Retina (tissue), 1 donor: ENCODE results near the gene STH.

Experiments
- DNase-seq: peaks from one replicate; pipeline ENCODE4 v3.0.0-alpha.2; 2016

STH gene

DNA sequence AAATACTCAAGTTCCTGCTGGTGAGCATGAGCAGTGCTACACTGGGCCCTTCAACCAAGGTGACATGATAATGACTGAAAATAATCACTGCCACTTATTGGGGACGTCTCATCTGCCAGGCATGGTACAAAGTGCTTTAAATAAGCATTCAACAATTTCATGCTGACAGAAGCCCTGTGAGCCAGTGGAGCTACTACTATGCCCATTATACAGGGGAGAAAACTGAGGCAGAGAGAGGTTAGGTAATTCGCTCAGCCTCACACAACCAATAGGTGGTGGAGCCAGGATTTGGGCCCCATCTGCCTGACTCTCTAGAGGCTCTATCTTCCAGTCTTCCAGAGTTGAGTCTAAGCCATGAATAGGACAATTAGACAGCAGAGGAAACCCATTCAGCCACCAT is 30.3 kb upstream of the STH start:
- no peak for DNase-seq

DNA sequence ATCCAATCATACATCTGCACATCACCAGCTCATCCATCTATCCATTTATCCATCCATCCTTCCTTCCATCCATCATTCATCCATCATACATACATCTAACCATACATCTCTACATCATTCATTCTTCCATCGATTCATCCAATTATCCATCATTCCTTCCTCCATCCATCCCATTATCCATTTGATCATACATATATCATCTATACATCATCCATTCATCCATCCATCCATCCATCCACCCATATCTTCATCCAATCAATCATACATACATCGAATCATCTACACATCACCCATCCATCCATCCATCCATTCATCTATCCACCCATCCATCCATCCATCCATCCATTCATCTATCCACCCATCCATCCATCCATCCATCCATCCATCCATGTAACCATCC is 29.3 kb upstream of the STH start:
- DNase-seq, result no peak

DNA sequence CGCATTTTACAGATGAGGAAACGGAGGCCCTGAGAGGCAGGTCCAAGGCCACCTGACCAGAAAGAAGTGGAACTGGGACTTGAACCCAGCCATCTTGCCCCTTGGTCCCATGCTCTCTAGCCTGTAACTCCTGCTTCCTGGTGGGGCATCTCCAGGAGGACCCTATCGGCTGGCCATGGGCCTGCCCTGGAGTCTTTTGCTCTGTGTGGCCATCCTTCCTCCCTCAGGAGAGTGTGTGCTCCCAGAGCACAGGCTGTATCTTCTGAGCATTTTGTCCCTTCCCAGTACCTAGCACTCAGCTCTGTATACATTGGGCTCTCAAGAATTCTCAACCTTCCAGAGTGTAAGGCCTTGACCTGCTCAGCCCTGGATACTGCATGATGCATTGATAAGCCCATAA is 28.4 kb upstream of the STH start:
- DNase-seq, result no peak

DNA sequence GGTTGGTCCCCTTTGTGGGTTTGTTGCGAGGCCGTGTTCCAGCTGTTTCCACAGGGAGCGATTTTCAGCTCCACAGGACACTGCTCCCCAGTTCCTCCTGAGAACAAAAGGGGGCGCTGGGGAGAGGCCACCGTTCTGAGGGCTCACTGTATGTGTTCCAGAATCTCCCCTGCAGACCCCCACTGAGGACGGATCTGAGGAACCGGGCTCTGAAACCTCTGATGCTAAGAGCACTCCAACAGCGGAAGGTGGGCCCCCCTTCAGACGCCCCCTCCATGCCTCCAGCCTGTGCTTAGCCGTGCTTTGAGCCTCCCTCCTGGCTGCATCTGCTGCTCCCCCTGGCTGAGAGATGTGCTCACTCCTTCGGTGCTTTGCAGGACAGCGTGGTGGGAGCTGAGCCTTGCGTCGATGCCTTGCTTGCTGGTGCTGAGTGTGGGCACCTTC is 27.3 kb upstream of the STH start:
- no peak for DNase-seq

DNA sequence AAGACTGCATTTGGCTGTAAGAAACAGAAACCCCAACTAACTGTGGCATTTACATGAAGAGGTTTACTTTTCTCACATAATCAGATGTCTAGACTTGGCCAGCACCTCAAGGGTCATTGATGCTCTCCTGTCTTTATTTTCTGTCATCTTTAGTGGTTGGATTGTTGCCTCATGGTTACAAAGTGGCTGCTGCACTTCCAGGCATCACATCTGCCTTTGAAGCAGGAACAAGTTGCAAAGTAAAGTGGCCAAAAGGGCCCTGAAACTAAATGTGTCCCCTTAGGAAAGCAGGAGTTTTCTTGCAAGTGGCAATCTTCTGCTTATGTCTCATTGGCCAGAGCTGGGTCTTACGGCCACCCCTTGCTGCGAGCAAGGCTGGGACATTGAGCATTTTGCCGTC is 26.5 kb upstream of the STH start:
- DNase-seq, result no peak

DNA sequence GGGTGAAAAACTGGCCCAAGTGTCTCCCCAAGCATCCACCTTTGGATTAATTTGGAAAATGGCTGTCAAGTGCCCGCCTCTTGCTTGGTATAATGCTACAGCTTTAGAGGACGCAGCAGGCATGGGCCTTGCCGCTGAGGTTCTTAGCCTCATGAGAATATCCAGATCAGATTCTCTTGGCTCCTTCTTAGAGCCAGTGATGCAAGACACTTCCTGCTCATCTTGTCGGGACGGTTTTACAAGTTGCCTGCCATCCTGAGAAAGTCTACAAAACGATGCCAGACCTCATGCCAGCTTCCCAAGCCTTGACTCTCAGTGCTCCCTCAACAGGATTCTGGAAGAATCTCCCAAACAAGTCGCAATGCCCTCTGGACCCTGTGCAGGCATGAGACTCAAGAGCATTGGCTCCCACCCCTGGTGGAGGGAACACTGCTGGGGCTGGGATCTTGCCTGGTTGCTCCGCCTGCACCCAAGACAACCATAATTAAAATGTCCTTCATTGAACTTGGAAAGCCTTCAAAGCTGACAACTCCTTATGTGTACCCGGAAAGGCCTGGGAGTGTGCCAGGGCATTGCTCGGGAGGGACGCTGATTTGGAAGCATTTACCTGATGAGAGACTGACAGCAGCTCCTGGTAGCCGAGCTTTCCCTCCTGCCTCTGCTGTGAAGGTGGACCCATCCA is 25.8 kb upstream of the STH start:
- DNase-seq, result no peak

DNA sequence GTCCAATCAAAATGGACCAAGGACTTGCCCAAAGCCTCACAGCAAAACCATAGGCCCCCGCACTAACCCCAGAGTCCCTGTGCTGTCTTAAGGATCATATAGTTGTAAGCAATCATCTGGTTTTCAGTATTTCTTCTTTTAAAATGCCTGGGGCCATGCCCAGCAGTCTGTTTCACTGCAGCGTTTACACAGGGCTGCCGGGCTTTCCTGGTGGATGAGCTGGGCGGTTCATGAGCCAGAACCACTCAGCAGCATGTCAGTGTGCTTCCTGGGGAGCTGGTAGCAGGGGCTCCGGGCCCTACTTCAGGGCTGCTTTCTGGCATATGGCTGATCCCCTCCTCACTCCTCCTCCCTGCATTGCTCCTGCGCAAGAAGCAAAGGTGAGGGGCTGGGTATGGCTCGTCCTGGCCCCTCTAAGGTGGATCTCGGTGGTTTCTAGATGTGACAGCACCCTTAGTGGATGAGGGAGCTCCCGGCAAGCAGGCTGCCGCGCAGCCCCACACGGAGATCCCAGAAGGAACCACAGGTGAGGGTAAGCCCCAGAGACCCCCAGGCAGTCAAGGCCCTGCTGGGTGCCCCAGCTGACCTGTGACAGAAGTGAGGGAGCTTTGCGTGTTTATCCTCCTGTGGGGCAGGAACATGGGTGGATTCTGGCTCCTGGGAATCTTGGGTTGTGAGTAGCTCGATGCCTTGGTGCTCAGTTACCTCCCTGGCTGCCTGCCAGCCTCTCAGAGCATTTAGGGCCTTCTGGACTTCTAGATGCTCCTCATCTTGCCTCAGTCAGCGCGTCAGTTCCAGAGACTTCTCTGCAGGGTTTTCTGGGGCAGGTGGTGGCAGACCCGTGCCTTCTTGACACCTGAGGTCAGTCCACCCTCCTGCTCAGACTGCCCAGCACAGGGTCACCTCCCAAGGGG is 24.8 kb upstream of the STH start:
- DNase-seq, result no peak

DNA sequence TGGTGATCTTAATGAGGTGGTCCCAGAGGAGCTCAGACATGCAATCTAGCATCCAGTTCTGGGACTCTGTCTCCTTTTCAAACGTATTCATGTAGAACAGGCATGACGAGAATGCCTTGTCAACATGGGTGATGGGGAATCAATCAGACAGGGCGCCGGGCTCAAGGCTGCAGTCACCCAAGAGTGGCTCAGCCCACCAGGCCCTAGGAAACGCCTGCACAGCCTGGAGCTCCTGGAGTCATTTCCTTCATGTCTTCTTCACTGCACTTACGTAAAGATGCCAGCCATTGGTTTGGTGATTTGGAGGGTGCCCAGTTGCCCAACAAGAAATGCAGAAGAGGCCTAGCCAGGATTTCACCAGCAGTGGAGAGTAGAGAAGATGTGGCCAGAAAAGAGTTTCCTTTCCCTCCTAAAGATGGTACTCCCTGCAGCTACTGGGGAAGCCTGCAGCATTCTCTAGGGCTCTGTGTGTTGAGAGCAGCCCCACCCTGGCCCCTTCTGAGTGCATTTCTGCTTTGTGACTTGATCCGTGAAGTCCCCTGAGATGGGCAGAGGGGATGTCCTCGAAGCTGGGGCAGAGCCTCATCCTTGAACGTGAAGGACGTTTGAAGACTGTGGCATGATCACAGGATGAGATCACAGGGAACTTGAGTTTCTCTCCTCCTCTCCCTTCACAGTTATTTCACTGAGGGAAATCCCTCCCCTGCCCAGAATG is 24.0 kb upstream of the STH start:
- DNase-seq, result no peak

DNA sequence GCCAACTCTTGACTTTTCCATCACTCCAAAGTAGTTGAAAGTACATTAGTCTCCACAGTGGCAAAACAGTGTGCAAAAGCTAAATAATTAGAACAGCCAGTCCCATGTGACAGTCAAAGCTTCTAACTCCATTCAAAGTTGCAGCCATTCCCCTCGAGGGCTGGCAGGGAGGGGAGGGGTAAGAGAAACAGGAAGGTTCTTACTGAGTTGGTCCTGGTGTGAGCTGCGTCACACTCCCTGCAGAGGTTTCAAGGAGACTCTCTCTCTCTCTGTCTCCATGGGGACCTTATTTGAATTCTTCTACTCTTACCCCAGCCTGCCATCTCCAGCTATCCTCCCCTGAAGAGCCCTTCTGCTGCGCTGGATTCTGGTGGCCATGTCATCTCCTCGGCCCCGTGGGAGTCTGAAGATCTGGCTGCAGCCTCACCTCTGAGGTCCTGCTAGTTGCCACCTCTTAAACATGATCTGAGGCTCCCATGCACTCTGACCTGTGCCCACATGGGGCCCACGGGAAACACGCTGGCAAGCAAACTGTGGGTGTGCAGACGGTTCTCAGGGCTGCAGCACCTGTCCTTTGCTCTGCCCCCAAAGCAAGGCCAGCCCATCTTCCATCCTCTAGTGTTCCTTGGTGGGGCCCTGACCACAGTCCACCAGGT is 23.3 kb upstream of the STH start:
- no peak for DNase-seq

DNA sequence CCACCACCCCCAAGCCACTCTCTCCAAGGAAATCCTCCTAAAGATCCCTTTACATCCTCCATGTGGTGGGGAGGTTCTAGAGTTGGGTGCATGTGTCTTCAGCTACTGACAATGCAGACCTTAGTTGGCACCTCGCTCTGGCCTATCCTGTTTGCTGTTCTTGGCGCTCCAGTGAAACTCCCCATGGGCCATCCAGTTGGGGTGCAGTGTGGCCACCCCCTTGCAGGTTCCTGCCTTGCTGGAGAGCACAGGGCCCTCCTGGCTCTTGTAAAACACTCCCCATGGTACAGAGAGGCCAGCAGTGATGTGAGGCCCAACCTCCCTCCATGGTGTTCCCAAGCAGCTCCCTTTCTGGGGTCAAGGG is 22.7 kb upstream of the STH start:
- no peak for DNase-seq

DNA sequence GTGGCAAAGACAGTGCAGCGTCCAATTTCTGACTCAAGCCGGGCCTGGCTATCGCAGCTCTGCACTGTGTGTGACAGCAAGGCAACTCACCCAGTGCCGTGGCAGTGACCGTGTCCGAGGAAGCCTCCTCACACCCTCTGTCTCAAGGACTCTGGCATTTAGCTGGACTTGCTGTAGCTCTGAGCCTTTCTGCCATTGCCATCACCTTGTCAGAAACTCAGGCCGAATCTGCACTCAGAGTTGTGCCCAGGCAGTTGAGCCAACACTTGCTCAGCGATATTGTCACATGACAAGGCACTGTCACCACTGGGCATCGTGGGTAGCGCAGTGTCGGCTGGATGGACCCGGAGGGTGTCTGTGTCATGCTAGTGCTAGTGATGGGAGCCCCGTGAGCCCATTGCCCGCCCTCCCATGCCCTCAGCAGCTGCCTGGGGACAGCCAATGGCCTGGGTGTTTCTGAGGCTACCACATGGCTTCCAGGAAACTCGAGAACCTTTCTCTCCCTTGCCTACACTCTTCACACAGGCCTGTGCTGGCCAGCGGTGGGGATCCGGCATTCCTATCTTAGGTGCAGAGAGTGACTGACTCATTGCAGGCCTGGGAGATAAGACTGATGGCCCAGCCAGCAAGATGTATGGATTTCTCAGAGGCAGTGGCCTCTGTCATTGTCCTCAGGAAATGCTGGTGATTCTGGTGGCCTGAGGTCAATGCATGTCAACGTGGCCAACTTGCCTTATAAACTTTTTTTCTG is 22.1 kb upstream of the STH start:
- no peak for DNase-seq

DNA sequence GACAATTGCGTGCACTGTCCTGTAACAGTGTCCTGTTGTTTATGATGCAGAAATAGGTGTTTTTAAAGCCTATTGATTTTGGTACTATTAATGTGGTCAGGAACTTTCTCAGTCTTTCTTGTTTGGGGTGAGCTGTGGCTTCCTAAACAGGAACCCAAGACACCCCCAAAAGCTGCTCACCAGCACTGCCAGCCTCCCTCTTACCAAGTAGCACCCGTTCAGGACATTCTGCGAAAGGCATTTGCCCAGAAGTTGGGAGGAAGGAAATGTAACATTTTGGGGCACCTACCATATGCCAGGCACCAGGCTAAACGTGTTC is 21.6 kb upstream of the STH start:
- no peak for DNase-seq

DNA sequence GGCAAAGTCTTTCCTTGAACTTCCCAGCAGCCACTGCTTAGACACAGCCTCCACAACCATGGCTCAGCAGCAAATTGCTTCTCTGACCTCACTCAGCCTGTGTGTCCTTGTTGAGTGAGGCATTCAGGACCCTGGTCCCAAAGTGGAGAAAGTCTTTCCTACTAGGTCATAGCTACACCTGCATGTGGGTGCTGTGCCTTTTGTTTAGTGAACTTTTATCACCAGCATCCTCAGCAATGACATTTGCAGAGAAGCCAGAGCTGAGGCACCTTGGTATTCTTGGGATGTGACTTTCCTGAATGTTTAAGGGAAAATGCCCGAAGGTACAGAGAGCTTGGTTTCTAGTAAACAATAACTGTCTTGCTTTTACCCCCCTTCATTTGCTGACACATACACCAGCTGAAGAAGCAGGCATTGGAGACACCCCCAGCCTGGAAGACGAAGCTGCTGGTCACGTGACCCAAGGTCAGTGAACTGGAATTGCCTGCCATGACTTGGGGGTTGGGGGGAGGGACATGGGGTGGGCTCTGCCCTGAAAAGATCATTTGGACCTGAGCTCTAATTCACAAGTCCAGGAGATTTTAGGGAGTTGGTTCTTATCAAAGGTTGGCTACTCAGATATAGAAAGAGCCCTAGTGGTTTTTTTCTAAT is 20.9 kb upstream of the STH start:
- no peak for DNase-seq

DNA sequence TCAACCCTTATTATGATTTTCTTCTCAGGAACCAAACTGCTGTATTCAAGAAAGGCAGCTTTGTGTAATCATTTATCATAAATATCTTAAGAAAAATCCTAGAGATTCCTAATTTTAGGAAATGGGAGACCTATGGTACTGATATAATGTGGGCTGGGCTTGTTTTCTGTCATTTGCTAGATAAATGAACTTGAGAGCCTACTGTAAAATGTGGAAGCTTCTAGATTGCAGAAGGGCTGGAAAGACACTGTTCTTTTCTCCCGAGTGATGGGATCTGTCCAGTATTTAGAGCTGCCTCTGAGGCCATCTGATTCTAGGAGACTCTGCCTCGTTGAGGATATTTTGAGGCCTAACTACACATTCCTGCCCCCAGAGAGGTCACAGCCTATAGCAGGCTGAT is 19.9 kb upstream of the STH start:
- DNase-seq, result no peak

DNA sequence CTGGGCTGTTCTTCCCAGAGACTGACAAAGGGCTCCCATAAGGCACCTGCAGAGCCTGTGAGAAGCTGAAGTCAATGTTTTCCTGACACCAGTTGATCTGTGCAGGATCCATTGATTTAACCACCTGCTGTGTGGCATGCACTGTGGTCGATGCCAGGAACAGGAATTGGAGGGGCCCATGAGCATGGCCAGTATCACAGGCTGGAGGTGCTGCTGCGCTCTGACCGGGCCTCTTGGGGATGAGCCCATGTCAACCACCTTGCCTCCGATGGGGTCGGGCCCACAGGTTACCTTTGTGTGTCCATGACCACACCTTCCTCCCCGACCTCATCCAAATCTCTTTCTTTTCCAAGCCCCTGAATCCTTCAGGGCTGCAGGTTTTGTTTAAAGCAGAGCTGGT is 18.2 kb upstream of the STH start:
- no peak for DNase-seq

DNA sequence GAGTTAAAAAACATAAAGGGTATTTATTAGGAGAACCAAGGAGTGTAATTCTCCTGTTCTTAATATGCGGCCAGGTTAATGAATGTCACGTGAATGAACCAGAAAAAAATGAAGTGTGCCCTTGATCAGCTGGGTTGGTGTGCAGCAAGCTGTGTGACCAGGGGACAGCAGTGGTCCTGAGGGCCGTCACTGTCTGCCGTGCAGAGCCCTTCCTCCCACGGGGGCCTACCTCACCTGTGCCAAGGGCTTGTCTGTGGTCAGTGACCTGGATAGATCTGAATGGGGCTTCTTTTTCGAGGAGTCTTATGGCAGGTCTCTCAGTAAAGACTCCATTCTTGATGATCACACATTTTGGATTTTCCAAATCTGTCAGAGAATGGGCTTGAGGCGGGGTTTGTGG is 17.7 kb upstream of the STH start:
- no peak for DNase-seq

DNA sequence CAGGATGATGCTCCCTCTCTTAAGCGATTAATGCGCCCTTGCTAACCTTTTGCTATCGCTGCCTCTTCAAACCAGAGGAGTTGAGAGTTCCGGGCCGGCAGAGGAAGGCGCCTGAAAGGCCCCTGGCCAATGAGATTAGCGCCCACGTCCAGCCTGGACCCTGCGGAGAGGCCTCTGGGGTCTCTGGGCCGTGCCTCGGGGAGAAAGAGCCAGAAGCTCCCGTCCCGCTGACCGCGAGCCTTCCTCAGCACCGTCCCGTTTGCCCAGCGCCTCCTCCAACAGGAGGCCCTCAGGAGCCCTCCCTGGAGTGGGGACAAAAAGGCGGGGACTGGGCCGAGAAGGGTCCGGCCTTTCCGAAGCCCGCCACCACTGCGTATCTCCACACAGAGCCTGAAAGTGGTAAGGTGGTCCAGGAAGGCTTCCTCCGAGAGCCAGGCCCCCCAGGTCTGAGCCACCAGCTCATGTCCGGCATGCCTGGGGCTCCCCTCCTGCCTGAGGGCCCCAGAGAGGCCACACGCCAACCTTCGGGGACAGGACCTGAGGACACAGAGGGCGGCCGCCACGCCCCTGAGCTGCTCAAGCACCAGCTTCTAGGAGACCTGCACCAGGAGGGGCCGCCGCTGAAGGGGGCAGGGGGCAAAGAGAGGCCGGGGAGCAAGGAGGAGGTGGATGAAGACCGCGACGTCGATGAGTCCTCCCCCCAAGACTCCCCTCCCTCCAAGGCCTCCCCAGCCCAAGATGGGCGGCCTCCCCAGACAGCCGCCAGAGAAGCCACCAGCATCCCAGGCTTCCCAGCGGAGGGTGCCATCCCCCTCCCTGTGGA is 16.0 kb upstream of the STH start:
- no peak for DNase-seq

DNA sequence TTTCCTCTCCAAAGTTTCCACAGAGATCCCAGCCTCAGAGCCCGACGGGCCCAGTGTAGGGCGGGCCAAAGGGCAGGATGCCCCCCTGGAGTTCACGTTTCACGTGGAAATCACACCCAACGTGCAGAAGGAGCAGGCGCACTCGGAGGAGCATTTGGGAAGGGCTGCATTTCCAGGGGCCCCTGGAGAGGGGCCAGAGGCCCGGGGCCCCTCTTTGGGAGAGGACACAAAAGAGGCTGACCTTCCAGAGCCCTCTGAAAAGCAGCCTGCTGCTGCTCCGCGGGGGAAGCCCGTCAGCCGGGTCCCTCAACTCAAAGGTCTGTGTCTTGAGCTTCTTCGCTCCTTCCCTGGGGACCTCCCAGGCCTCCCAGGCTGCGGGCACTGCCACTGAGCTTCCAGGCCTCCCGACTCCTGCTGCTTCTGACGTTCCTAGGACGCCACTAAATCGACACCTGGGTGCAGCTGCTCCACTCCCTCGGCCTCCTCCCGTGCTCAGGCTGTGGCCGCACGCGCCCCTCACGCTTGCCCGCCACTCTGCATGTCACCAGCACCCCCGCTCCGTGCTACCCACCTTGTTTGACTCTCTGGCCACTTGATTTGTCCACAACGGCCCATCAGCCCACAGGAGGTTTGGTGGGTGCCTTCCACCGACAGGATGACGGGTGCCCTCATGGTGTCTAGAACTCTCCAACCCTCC is 15.3 kb upstream of the STH start:
- no peak for DNase-seq

DNA sequence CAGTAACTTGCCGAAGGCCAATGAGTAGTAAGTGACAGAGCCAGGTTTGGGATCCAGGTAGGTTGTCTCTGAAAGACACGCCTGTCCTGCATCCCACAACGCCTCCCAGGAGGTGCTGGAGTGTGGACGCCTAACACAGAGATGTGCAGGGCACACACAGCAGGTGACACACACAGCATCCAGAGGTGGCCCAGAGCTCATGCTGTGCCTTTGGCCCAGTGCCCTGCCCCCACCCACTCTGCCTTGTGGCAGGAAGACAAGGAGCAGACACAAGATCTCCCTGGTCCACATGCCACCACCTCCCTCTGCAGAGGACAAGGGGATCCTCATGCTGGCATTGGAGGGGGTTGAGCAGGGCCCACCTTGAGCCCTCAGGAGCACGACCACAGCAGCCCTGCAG is 14.7 kb upstream of the STH start:
- DNase-seq, result no peak

DNA sequence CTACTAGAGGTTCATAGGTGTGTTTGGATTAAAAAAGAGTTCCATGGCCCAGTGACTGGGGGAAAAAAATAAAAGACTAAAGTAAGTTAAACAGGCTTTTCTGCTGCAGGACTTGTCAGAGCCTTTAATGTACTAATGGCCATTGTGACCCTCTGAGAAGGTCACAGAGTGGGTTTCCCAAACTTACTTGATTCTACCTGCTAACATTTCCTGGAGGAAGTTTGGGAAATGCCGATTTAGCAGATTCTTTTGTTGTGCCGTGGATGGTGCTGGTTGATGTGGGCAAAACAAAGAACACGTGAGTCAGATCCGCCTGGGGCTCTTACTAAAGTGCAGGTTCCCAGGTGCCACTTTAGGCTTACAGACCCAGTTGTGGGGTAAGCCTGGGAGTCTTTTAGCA is 13.6 kb upstream of the STH start:
- no peak for DNase-seq

DNA sequence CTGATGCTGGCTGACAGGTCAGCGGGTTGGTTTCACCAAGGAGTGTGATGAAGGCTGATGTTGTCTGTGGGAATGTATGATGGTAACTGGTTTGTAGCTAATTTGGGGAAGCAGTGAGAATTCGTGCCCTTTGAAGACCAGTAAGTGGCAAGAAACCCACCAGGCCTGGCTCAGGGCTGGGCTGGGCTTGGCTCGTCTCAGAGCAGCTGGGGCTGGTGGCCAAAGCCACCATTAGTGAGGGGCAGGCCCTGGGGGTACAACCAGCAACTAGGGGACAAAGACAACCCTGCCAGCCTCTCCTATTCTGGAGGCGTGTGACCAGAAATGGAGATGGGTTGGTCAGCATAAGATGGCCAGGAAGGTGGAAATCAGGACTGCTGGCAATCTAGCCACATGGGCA is 13.0 kb upstream of the STH start:
- no peak for DNase-seq
